Kidney (tissue), 14 donors: ENCODE data around the gene C2orf76. TPM values are rescaled to one million over a fixed set of nuclear protein-coding genes. Genes with fewer than 3 reads are reported as not detected.
"Not testable (repeated sequence)": the region's sequence is repeated elsewhere in the genome, so short reads cannot be mapped to it uniquely, and the experiment has no call there.

Experiments
- DNase-seq, 5 donors: peaks; one replicate each; pipeline ENCODE4 v3.0.0-alpha.2; 2013 to 2020
- FAIRE-seq: peaks from 2 replicates; lab custom pipeline; 2012; peaks lifted over from hg19 to GRCh38; lab: Jason Lieb, UNC
- H3K27ac ChIP-seq, 2 donors: one replicate each; pipeline ENCODE4 v1.7.0; 2013; ENCODE audit warnings: low read depth in 2 of 2, low read length in 2 of 2, inconsistent platforms in 1 of 2
- H3K27me3 ChIP-seq: one replicate; pipeline ENCODE4 v1.7.1; 2013; ENCODE audit warnings: low read length, inconsistent platforms; ENCODE audit not compliant: control insufficient read depth, insufficient read depth
- H3K36me3 ChIP-seq, 3 donors: one replicate each; pipeline versions ENCODE4 v1.7.0 to v1.7.1; 2013; ENCODE audit warnings: low read length in 3 of 3, control low read depth in 1 of 3, inconsistent platforms in 1 of 3; ENCODE audit not compliant: insufficient read depth in 3 of 3, control insufficient read depth in 2 of 3
- H3K4me1 ChIP-seq, 3 donors: one replicate each; pipeline versions ENCODE4 v1.7.0 to v1.7.1; 2013; ENCODE audit warnings: low read length in 3 of 3, inconsistent platforms in 1 of 3, low read depth in 1 of 3; ENCODE audit not compliant: control insufficient read depth in 2 of 3, insufficient read depth in 2 of 3
- H3K4me3 ChIP-seq, 3 donors: one replicate each; pipeline versions ENCODE4 v1.7.0 to v1.8.1; 2013; ENCODE audit warnings: low read length in 3 of 3, control low read depth in 1 of 3, inconsistent platforms in 1 of 3
- H3K9ac ChIP-seq, 3 donors: one replicate each; pipeline versions ENCODE4 v1.7.0 to v1.7.1; 2013; ENCODE audit warnings: low read length in 3 of 3, control low read depth in 1 of 3, inconsistent platforms in 1 of 3
- H3K9me3 ChIP-seq, 3 donors: one replicate each; pipeline versions ENCODE4 v1.7.0 to v1.7.1; 2013; ENCODE audit warnings: low read length in 3 of 3, control low read depth in 1 of 3, inconsistent platforms in 1 of 3; ENCODE audit not compliant: control insufficient read depth in 2 of 3, insufficient read depth in 1 of 3
- intact Hi-C: fragments of 100-400 bp; cut with DNase I; formaldehyde crosslinking; loops from one replicate; pipeline ENCODE4 v1.11.1; 2022
- polyA plus RNA-seq: library from polyadenylated mRNA; stranded (reverse); fragments of 350-450 nt; fragmentation: Illumina TruSeq; extraction: RNeasy Lipid Tissue Mini Kit (QIAGEN cat#74804); gene quantifications from one replicate; pipeline ENCODE4 v1.2.3, GENCODE V29; 2014; ENCODE audit warnings: low read depth, low replicate concordance; ENCODE audit not compliant: insufficient read depth
- total RNA-seq: library from RNA; stranded (reverse); fragmentation: NEBNext Ultra II Directional; extraction: Animal tissue kit (Norgen Biotek cat#: 25700); gene quantifications from one replicate; pipeline ENCODE4 v1.2.1, GENCODE V29; 2021
- TF ChIP-seq, protein P1 (sequence below): IDR thresholded peaks from 3 replicates; pipeline ENCODE4 v1.5.1; 2012; ENCODE audit warnings: mild to moderate bottlenecking, moderate library complexity, borderline replicate concordance; ENCODE audit not compliant: insufficient read depth; ENCODE audit errors: extremely low read depth
- donor health status: control.
- donor health status: control.
- donor health status: control.
- donor health status: control.
- donor health status: control.
- donor health status: DM: yes; HTN: yes; CAD: no.
- donor health status: Normal renal cell carcinoma (clear cell type).

C2orf76 gene
- total and polyA plus RNA-seq, 2 donors from 2014 or later, result 12.4 to 31.3 TPM

DNA sequence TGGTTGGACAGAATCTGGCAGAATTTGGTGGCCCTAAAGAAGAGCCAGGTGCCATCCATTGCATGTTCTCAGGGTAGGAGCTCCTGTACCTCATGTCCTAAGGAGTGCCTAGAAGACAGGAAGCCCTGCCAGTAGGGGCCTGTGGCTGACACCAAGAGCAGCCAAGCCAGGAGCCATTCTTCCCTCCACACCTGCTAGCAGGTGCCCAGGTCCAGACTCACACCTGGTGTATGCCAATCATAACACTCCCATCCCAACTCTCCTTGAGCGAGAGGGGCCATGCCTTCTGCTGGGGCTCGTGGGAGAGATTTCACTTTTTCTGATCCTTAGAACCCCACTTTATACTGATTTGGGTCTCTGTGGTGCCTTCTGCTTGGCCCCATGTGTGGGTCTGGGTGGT lies 38.5 kb upstream of the C2orf76 start:
- Histone ChIP-seq H3K27me3 (no peaks in the 10 kb centered on the region), H3K36me3 (no peaks in the 10 kb centered on the region), H3K4me3 (no peak overlapping the region), H3K4me1 (peaks cover 0 to 14% (median 6%) of the 10 kb centered on the region in 3 donors), H3K27ac (no peak overlapping the region), H3K9me3 (no peaks in the 10 kb centered on the region), H3K9ac (no peak overlapping the region)
- intact Hi-C loops, result loop anchor here (5.0 kb wide), 1 partner anchor 72 kb away; no protein-coding TSS in a partner anchor
- TF ChIP-seq, protein P1, sequence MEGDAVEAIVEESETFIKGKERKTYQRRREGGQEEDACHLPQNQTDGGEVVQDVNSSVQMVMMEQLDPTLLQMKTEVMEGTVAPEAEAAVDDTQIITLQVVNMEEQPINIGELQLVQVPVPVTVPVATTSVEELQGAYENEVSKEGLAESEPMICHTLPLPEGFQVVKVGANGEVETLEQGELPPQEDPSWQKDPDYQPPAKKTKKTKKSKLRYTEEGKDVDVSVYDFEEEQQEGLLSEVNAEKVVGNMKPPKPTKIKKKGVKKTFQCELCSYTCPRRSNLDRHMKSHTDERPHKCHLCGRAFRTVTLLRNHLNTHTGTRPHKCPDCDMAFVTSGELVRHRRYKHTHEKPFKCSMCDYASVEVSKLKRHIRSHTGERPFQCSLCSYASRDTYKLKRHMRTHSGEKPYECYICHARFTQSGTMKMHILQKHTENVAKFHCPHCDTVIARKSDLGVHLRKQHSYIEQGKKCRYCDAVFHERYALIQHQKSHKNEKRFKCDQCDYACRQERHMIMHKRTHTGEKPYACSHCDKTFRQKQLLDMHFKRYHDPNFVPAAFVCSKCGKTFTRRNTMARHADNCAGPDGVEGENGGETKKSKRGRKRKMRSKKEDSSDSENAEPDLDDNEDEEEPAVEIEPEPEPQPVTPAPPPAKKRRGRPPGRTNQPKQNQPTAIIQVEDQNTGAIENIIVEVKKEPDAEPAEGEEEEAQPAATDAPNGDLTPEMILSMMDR, result no peak
- FAIRE-seq, result no peak
- DNase-seq, result no peak

DNA sequence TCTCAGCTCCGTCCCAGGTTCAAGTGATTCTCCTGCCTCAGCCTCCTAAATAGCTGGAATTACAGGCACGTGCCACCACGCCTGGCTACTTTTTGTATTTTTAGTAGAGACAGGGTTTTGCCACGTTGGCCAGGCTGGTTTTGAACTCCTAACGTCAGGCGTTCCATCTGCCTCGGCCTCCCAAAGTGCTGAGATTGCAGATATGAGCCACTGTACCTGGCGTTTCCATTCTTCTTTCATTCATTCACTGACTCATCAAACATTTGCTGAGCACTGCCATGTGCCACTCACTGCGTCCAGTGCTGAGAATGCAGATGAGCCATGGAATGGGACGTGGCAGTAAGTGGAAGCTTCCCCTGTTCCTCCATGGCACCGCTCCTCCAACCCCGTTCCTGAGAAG lies 37.0 kb upstream of the C2orf76 start:
- intact Hi-C loops, H3K4me3 ChIP-seq, H3K27ac ChIP-seq, DNase-seq, FAIRE-seq, H3K9me3 ChIP-seq, H3K36me3 ChIP-seq, H3K9ac ChIP-seq, H3K27me3 ChIP-seq: not testable (repeated sequence)
- peaks cover 0 to 14% (median 6%) of the 10 kb centered on the region in 3 donors for H3K4me1 ChIP-seq

DNA sequence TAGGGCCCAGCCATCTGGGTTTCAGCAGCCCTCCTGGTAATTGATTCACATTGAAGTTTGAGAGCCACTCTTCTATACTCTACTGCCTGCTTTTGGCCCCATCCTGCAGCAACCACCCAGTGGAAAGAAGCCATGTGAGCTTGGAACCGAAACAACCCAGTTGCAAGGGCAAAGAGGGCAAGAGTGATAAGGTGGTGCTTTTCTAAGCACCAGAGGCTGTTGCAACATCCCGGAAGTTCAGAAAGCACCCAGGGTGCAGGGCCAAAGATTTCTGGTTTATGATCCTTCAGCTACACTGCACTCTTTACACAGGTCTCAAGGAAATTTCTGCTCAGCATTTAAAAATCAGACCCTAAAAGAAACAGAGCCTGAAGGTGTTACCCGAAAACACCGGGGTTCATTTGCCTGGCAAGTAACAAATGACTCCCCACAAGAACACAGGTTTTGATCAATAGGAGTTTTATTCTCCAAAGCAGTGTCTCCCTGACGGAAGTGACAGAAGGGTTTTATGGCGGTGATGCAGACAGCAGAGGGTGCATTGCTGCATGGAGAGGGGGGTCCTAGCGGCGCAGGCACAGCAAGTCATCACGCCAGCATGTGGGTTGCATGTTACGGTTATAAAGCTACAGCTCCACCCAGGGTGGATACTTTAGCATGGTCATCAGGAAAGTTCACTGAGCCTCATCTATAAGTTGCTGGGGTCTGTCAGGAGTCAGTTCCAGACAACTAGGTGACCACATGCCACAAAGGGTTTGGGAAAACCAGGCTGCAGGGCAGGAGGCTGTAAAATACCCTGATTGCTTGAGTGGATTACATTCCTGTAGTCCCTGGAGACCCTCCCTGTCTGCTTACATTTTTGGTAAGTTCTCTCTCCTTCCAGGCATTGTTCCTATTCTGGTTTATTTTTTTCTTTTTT lies 36.3 kb upstream of the C2orf76 start:
- no peaks in the 10 kb centered on the region for H3K27me3 ChIP-seq
- no peak for DNase-seq
- H3K4me3 ChIP-seq, result no peak overlapping the region
- no peaks in the 10 kb centered on the region for H3K36me3 ChIP-seq
- intact Hi-C loops, result no loop called here
- peaks cover 0 to 14% (median 6%) of the 10 kb centered on the region in 3 donors for H3K4me1 ChIP-seq
- H3K27ac ChIP-seq, result peak overlapping the region in 1 of 2 donors; percentile 57
- TF ChIP-seq, protein P1, result no peak
- no peak for FAIRE-seq
- no peaks in the 10 kb centered on the region for H3K9me3 ChIP-seq
- H3K9ac ChIP-seq, result no peak overlapping the region

DNA sequence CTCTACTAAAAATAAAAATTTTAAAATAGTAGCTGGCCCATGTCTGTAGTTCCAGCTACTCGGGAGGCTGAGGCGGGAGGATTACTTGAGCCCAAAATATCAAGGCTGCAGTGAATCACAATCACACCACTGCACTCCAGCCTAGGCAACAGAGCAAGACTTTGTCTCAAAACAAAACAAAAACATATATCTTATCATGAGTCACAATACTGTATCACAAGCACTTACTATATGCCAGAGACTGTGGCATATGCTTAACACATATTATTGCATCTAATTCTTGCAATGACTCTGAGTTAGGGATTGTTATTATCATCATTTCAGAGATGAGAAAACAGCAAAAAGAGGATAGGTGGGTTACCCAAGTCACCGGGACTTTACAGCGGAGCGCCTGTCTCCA lies 35.5 kb upstream of the C2orf76 start:
- TF ChIP-seq, protein P1, result no peak
- H3K36me3 ChIP-seq, result no peaks in the 10 kb centered on the region
- H3K9ac ChIP-seq, result no peak overlapping the region
- DNase-seq, result no peak
- no peaks in the 10 kb centered on the region for H3K9me3 ChIP-seq
- no peak overlapping the region for H3K27ac ChIP-seq
- no peaks in the 10 kb centered on the region for H3K27me3 ChIP-seq
- peaks cover 0 to 9% (median 6%) of the 10 kb centered on the region in 3 donors for H3K4me1 ChIP-seq
- intact Hi-C loops, result no loop called here
- FAIRE-seq, result no peak
- no peak overlapping the region for H3K4me3 ChIP-seq
